Measurements from ENCODE around the gene PMP22.
"Not testable (repeated sequence)": the region's sequence is repeated elsewhere in the genome, so short reads cannot be mapped to it uniquely, and the experiment has no call there.

The PMP22 gene

GRCh38 chr17:15250135-15250860 lies 14.8 kb downstream of the PMP22 start:
- DNase-seq (ENCODE audit: low read depth) = no peak

GRCh38 chr17:15249487-15249886 lies 15.6 kb downstream of the PMP22 start:
- no peak for DNase-seq (ENCODE audit: low read depth)

GRCh38 chr17:15247891-15248529 lies 17.1 kb downstream of the PMP22 start:
- no peak for DNase-seq (ENCODE audit: low read depth)

GRCh38 chr17:15245054-15245453 lies 20.1 kb downstream of the PMP22 start:
- DNase-seq (ENCODE audit: low read depth) = no peak

- no peak for DNase-seq (ENCODE audit: low read depth)
These were observed 24.5 kb downstream of the PMP22 start for GRCh38 chr17:15240644-15241043.

GRCh38 chr17:15239491-15239890 lies 25.6 kb downstream of the PMP22 start:
- no peak for DNase-seq (ENCODE audit: low read depth)

- no peak for DNase-seq (ENCODE audit: low read depth)
These were observed 26.3 kb downstream of the PMP22 start for GRCh38 chr17:15238676-15239422.

GRCh38 chr17:15238057-15238456 lies 27.1 kb downstream of the PMP22 start:
- DNase-seq (ENCODE audit: low read depth) = no peak

GRCh38 chr17:15237106-15237425 lies 28.1 kb downstream of the PMP22 start:
- DNase-seq (ENCODE audit: low read depth) = no peak

- DNase-seq (ENCODE audit: low read depth) = no peak
These were observed 28.6 kb downstream of the PMP22 start for GRCh38 chr17:15236281-15237105.

GRCh38 chr17:15233971-15234370 lies 31.2 kb downstream of the PMP22 start:
- no peak for DNase-seq (ENCODE audit: low read depth)

- no peak for DNase-seq (ENCODE audit: low read depth)
These were observed 31.9 kb downstream of the PMP22 start for GRCh38 chr17:15233022-15233805.

- no peak for DNase-seq (ENCODE audit: low read depth)
These were observed 32.6 kb downstream of the PMP22 start for GRCh38 chr17:15232517-15232915.

- DNase-seq (ENCODE audit: low read depth) = no peak
These were observed 33.1 kb downstream of the PMP22 start for GRCh38 chr17:15231851-15232516.

- DNase-seq (ENCODE audit: low read depth) = no peak
These were observed 34.3 kb downstream of the PMP22 start for GRCh38 chr17:15230866-15231265.

GRCh38 chr17:15221827-15222226 lies 43.3 kb downstream of the PMP22 start:
- not testable (repeated sequence) for DNase-seq (ENCODE audit: low read depth)

GRCh38 chr17:15220785-15221184 lies 44.3 kb downstream of the PMP22 start:
- no peak for DNase-seq (ENCODE audit: low read depth)

- DNase-seq (ENCODE audit: low read depth) = no peak
These were observed 48.6 kb downstream of the PMP22 start for GRCh38 chr17:15216481-15216880.

GRCh38 chr17:15213381-15214087 lies 51.6 kb downstream of the PMP22 start:
- no peak for DNase-seq (ENCODE audit: low read depth)

- no peak for DNase-seq (ENCODE audit: low read depth)
These were observed 54.9 kb downstream of the PMP22 start for GRCh38 chr17:15210247-15210646.

Measured in activated gamma-delta T cell treated with anti-CD3 and anti-CD28 coated beads, Interleukin-2, amount 50 U/mL, for 16 hours (primary cell).